ENCODE results near the gene SNCA. TPM values are rescaled to one million over a fixed set of nuclear protein-coding genes. Genes with fewer than 3 reads are reported as not detected.

The SNCA gene
- total RNA-seq, 2 donors from 2014 or later: 9.1 to 25.5 TPM

Other genes with a start within 250 kb of the SNCA start
- gene MMRN1, start 57.7 kb upstream of the SNCA start, total RNA-seq: 10 to 100 TPM; 71.0 to 72.8 TPM

Measured in posterior vena cava (tissue), 2 donors.